Measurements from ENCODE around the gene PHF20.

The PHF20 gene

GRCh38 chr20:35978041-35978513 is 206.3 kb downstream of the PHF20 start:
- peak overlapping the region; percentile 30; the same call in 1 of the 2 replicates for H3K27ac ChIP-seq (replicated peaks)
- DNase-seq (ENCODE audit: low read depth in 1 of 2, low spot score in 1 of 2): peak; percentile 36 to 52
- no peak overlapping the region for H3K4me3 ChIP-seq (replicated peaks; ENCODE audit: insufficient read depth, low read length)
- no peaks in the 10 kb centered on the region for H3K27me3 ChIP-seq (ENCODE audit: insufficient read depth, poor library complexity, severe bottlenecking)
- TF ChIP-seq SPI1 (IDR thresholded peaks at IDR 0.05; ENCODE audit: borderline replicate concordance, low read depth) (no peak), CTCF (IDR thresholded peaks at IDR 0.05; ENCODE audit: insufficient read depth, low read length) (no peak), POLR2AphosphoS5 (IDR thresholded peaks at IDR 0.05; ENCODE audit: low read depth) (no peak), REST (IDR thresholded peaks at IDR 0.05; ENCODE audit: insufficient replicate concordance, low read depth) (no peak), GABPA (IDR thresholded peaks at IDR 0.05; ENCODE audit: low read depth) (no peak)

- Histone ChIP-seq H3K27me3 (ENCODE audit: insufficient read depth, poor library complexity, severe bottlenecking) (no peaks in the 10 kb centered on the region), H3K4me3 (replicated peaks; ENCODE audit: insufficient read depth, low read length) (no peak overlapping the region), H3K27ac (replicated peaks) (no peak overlapping the region)
- DNase-seq (ENCODE audit: low read depth in 1 of 2, low spot score in 1 of 2): no peak
- TF ChIP-seq POLR2AphosphoS5 (IDR thresholded peaks at IDR 0.05; ENCODE audit: low read depth) (no peak), REST (IDR thresholded peaks at IDR 0.05; ENCODE audit: insufficient replicate concordance, low read depth) (no peak), CTCF (IDR thresholded peaks at IDR 0.05; ENCODE audit: insufficient read depth, low read length) (no peak), GABPA (IDR thresholded peaks at IDR 0.05; ENCODE audit: low read depth) (no peak), SPI1 (IDR thresholded peaks at IDR 0.05; ENCODE audit: borderline replicate concordance, low read depth) (no peak)
These were observed 207.7 kb downstream of the PHF20 start for GRCh38 chr20:35979544-35979943.

- no peak overlapping the region for H3K4me3 ChIP-seq (replicated peaks; ENCODE audit: insufficient read depth, low read length)
- TF ChIP-seq REST (IDR thresholded peaks at IDR 0.05; ENCODE audit: insufficient replicate concordance, low read depth) (no peak), CTCF (IDR thresholded peaks at IDR 0.05; ENCODE audit: insufficient read depth, low read length) (no peak), POLR2AphosphoS5 (IDR thresholded peaks at IDR 0.05; ENCODE audit: low read depth) (no peak), GABPA (IDR thresholded peaks at IDR 0.05; ENCODE audit: low read depth) (no peak), SPI1 (IDR thresholded peaks at IDR 0.05; ENCODE audit: borderline replicate concordance, low read depth) (no peak)
- H3K27me3 ChIP-seq (ENCODE audit: insufficient read depth, poor library complexity, severe bottlenecking): no peaks in the 10 kb centered on the region
- H3K27ac ChIP-seq (replicated peaks): no peak overlapping the region
- DNase-seq (ENCODE audit: low read depth in 1 of 2, low spot score in 1 of 2): no peak
These were observed 210.2 kb downstream of the PHF20 start for GRCh38 chr20:35981969-35982368.

Data from HL-60 (cell line).